GM18526 (cell line): ENCODE measurements around the gene OR8B8.

ENCODE experiments used
- POLR2A ChIP-seq: IDR thresholded peaks from 3 replicates; pipeline ENCODE4 v1.6.1; 2011; ENCODE audit not compliant: insufficient read length; ENCODE audit errors: extremely low read depth

Gene OR8B8

GRCh38 chr11:124398924-124399323, 46.6 kb downstream of the OR8B8 start, which contains the start of gene OR8B3:
TSS of gene OR8B3 (minus strand) at chr11:124399024. CDS start at chr11:124397351, 1,673 bp downstream.
- TF ChIP-seq POLR2A, result no peak

GRCh38 chr11:124394408-124394807, 51.1 kb downstream of the OR8B8 start:
- no peak for TF ChIP-seq POLR2A
